HG03460 (cell line): ENCODE results near the gene ALK.

ENCODE experiments used
- ATAC-seq: cut with Tn5 transposase; IDR thresholded peaks from one replicate; pipeline ENCODE4 v1.9.1; 2021; ENCODE audit not compliant: unreplicated experiment

Gene ALK

GRCh38 chr2:29462293-29462692 is 459.1 kb downstream of the ALK start:
- ATAC-seq = no peak

- ATAC-seq = no peak
These were observed 461.2 kb downstream of the ALK start for GRCh38 chr2:29460190-29460589.

- no peak for ATAC-seq
These were observed 461.8 kb downstream of the ALK start for GRCh38 chr2:29459445-29460179.

GRCh38 chr2:29456429-29456828 is 465.0 kb downstream of the ALK start:
- no peak for ATAC-seq

- ATAC-seq = no peak
These were observed 466.1 kb downstream of the ALK start for GRCh38 chr2:29455200-29455860.

GRCh38 chr2:29452036-29452435 is 469.4 kb downstream of the ALK start:
- ATAC-seq = no peak

GRCh38 chr2:29450596-29451222 is 470.7 kb downstream of the ALK start:
- no peak for ATAC-seq

GRCh38 chr2:29449499-29449898 is 471.9 kb downstream of the ALK start:
- no peak for ATAC-seq

- ATAC-seq = no peak
These were observed 473.2 kb downstream of the ALK start for GRCh38 chr2:29448096-29448688.

GRCh38 chr2:29447513-29447912 is 473.9 kb downstream of the ALK start:
- no peak for ATAC-seq

GRCh38 chr2:29446847-29447246 is 474.5 kb downstream of the ALK start:
- ATAC-seq = no peak

- ATAC-seq = no peak
These were observed 477.2 kb downstream of the ALK start for GRCh38 chr2:29444150-29444549.

GRCh38 chr2:29443627-29444026 is 477.8 kb downstream of the ALK start:
- ATAC-seq = no peak

- no peak for ATAC-seq
These were observed 478.2 kb downstream of the ALK start for GRCh38 chr2:29443151-29443550.

- ATAC-seq = no peak
These were observed 480.3 kb downstream of the ALK start for GRCh38 chr2:29440921-29441623.

GRCh38 chr2:29433920-29434319 is 487.5 kb downstream of the ALK start:
- ATAC-seq = no peak

- ATAC-seq = no peak
These were observed 488.3 kb downstream of the ALK start for GRCh38 chr2:29433128-29433527.

- ATAC-seq = no peak
These were observed 489.9 kb downstream of the ALK start for GRCh38 chr2:29431485-29431884.

GRCh38 chr2:29430382-29431112 is 490.8 kb downstream of the ALK start:
- ATAC-seq = no peak

GRCh38 chr2:29426354-29426753 is 495.0 kb downstream of the ALK start:
- ATAC-seq = no peak

- ATAC-seq = no peak
These were observed 495.5 kb downstream of the ALK start for GRCh38 chr2:29425866-29426265.
